Keratinocyte (primary cell): ENCODE results near the gene C19orf85. TPM values are rescaled to one million over a fixed set of nuclear protein-coding genes. Genes with fewer than 3 reads are reported as not detected.

Source experiments
- DNase-seq: peaks from one replicate; pipeline ENCODE4 v3.0.0-alpha.2; 2011; ENCODE audit warnings: low read depth, missing footprints, low spot score
- FAIRE-seq: peaks from 2 replicates; lab custom pipeline; 2011; peaks lifted over from hg19 to GRCh38; lab: Jason Lieb, UNC
- H2AFZ ChIP-seq: 2 replicates; pipeline ENCODE4 v1.6.0; 2012; ENCODE audit warnings: low read length, control low read depth, inconsistent platforms; ENCODE audit not compliant: control insufficient read depth
- H3K27ac ChIP-seq: 2 replicates; pipeline ENCODE4 v1.5.1; 2011; ENCODE audit warnings: low read length; ENCODE audit not compliant: control insufficient read depth, insufficient read depth
- H3K27me3 ChIP-seq: 3 replicates; pipeline ENCODE4 v1.6.0; 2011; ENCODE audit warnings: low read length; ENCODE audit not compliant: control insufficient read depth, insufficient read depth; ENCODE audit errors: extremely low read depth
- H3K36me3 ChIP-seq, 2 experiments: 2 replicates in 1 of 2; 3 replicates in 1 of 2; pipeline ENCODE4 v1.5.1; 2011; ENCODE audit warnings: low read length in 2 of 2, mild to moderate bottlenecking in 1 of 2; ENCODE audit not compliant: control insufficient read depth in 2 of 2, insufficient read depth in 2 of 2; ENCODE audit errors: extremely low read depth in 1 of 2
- H3K4me1 ChIP-seq: 3 replicates; pipeline ENCODE4 v1.5.1; 2011; ENCODE audit warnings: low read length; ENCODE audit not compliant: control insufficient read depth, insufficient read depth; ENCODE audit errors: extremely low read depth
- H3K4me2 ChIP-seq: 3 replicates; pipeline ENCODE4 v1.6.0; 2011; ENCODE audit warnings: low read depth, low read length; ENCODE audit not compliant: control insufficient read depth, insufficient read depth; ENCODE audit errors: extremely low read depth
- H3K4me3 ChIP-seq, 3 experiments: fragments of 200-600 bp in 1 of 3; sonication (generic) in 1 of 3; 2 replicates in 2 of 3; 3 replicates in 1 of 3; pipeline ENCODE4 v1.5.1; 2011 to 2016; ENCODE audit warnings: low read length in 3 of 3, mild to moderate bottlenecking in 3 of 3, control low read depth in 2 of 3, inconsistent platforms in 1 of 3, low read depth in 1 of 3, mixed read lengths in 1 of 3, mixed run types in 1 of 3, moderate library complexity in 1 of 3; ENCODE audit not compliant: control insufficient read depth in 2 of 3, insufficient read depth in 2 of 3; ENCODE audit errors: extremely low read depth in 1 of 3
- H3K79me2 ChIP-seq: 2 replicates; pipeline ENCODE4 v1.6.0; 2012; ENCODE audit warnings: low read length; ENCODE audit not compliant: control insufficient read depth, insufficient read depth
- H3K9ac ChIP-seq: 3 replicates; pipeline ENCODE4 v1.6.0; 2011; ENCODE audit warnings: low read length; ENCODE audit not compliant: control insufficient read depth, insufficient read depth; ENCODE audit errors: extremely low read depth
- H3K9me1 ChIP-seq: 3 replicates; pipeline ENCODE4 v1.6.0; 2011; ENCODE audit warnings: low read length; ENCODE audit not compliant: control insufficient read depth, insufficient read depth; ENCODE audit errors: extremely low read depth
- H3K9me3 ChIP-seq: 2 replicates; pipeline ENCODE4 v1.5.1; 2012; ENCODE audit warnings: low read depth, low read length; ENCODE audit not compliant: control insufficient read depth
- H4K20me1 ChIP-seq: 3 replicates; pipeline ENCODE4 v1.6.0; 2011; ENCODE audit warnings: low read length; ENCODE audit not compliant: control insufficient read depth, insufficient read depth; ENCODE audit errors: extremely low read depth
- EZH2 ChIP-seq: IDR thresholded peaks from one replicate; pipeline ENCODE4 v1.6.1; 2012; ENCODE audit warnings: inconsistent platforms, mild to moderate bottlenecking, low read length, moderate library complexity
- dilution Hi-C: fragments of 300-500 bp; cut with MboI; formaldehyde crosslinking; loops from one replicate; pipeline ENCODE4 v1.7.0; 2020; ENCODE audit warnings: low sequenced_read_pairs; ENCODE audit not compliant: extremely low pct_ligation_motif_present
- polyA plus RNA-seq, 5 experiments: library from polyadenylated mRNA; depleted of rRNA in 3 of 5; stranded (reverse) in 3 of 5; stranded (forward) in 1 of 5; unstranded in 1 of 5; fragments of >200 nt; gene quantifications; 1 replicate in 1 of 5; 2 replicates in 3 of 5; 3 replicates in 1 of 5; pipeline versions ENCODE4 v1.2.1 to v1.2.3, GENCODE V29; 2011 to 2012; ENCODE audit warnings: missing spikeins in 2 of 5, low read depth in 1 of 5, low replicate concordance in 1 of 5
- TF ChIP-seq, protein P1 (sequence below), 3 experiments: IDR thresholded peaks in 1 of 3; conservative IDR thresholded peaks in 1 of 3; optimal IDR thresholded peaks in 1 of 3; 2 replicates in 2 of 3; 3 replicates in 1 of 3; pipeline versions ENCODE3 to v1.5.1; 2011; ENCODE audit warnings: low read length in 3 of 3, mild to moderate bottlenecking in 3 of 3, moderate library complexity in 2 of 3, control low read depth in 1 of 3, inconsistent platforms in 1 of 3; ENCODE audit not compliant: insufficient read depth in 2 of 3; ENCODE audit errors: extremely low read depth in 1 of 3

The C19orf85 gene
- polyA plus RNA-seq, 1 donor (not counting 4 experiments of a cell fraction or from before 2014, with no cell fraction given) = not detected

DNA sequence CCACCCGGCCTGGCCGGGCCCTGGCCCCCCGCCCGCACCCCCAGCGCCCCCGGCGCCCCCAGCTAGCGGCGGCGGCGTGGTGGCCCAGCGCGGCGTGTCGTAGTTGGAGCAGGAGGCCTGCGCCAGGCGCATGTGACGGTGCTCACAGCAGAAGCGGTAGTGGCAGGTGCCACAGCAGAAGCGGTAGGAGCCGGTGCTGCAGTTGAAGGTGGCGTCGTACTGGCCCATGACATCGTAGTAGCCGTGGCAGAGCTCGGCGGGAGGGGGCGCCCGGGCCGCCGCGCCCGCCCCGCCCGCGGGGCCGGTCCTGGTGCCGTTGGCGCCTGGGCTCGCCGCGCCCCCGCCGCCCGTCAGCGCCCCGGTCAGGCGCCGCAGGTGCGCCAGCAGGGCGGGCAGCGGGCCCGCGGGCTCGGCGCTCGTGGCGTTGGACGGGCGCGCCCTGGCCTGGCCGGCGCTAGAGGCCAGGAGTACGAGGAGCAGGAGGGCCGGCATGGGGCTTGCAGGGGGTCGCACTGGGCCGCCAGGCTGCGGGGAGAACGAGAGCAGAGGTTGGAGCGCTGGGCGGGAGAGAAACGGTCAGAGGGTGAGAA, 22.1 kb downstream of the C19orf85 start:
- FAIRE-seq (no peak), DNase-seq (no peak)
- Histone ChIP-seq H3K4me1 (peaks cover 19% of the 10 kb centered on the region), H3K9me1 (no peaks in the 10 kb centered on the region), H3K27ac (no peak overlapping the region), H3K9me3 (no peaks in the 10 kb centered on the region), H3K79me2 (no peaks in the 10 kb centered on the region), H3K4me2 (no peak overlapping the region), H3K9ac (no peak overlapping the region), H3K36me3 (no peaks in the 10 kb centered on the region), H2AFZ (no peak overlapping the region), H3K4me3 (no peak overlapping the region), H3K27me3 (peaks cover 58% of the 10 kb centered on the region), H4K20me1 (peaks cover 7% of the 10 kb centered on the region)
- dilution Hi-C loops = no loop called here
- TF ChIP-seq, protein P1, sequence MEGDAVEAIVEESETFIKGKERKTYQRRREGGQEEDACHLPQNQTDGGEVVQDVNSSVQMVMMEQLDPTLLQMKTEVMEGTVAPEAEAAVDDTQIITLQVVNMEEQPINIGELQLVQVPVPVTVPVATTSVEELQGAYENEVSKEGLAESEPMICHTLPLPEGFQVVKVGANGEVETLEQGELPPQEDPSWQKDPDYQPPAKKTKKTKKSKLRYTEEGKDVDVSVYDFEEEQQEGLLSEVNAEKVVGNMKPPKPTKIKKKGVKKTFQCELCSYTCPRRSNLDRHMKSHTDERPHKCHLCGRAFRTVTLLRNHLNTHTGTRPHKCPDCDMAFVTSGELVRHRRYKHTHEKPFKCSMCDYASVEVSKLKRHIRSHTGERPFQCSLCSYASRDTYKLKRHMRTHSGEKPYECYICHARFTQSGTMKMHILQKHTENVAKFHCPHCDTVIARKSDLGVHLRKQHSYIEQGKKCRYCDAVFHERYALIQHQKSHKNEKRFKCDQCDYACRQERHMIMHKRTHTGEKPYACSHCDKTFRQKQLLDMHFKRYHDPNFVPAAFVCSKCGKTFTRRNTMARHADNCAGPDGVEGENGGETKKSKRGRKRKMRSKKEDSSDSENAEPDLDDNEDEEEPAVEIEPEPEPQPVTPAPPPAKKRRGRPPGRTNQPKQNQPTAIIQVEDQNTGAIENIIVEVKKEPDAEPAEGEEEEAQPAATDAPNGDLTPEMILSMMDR (optimal IDR thresholded peaks at IDR 0.05 in 1 of 3, IDR thresholded peaks at IDR 0.05 in 1 of 3, conservative IDR thresholded peaks at IDR 0.05 in 1 of 3; ENCODE audit: extremely low read depth in 1 of 3, insufficient read depth in 2 of 3, low read length in 3 of 3) = no peak
- TF ChIP-seq EZH2 = no peak

DNA sequence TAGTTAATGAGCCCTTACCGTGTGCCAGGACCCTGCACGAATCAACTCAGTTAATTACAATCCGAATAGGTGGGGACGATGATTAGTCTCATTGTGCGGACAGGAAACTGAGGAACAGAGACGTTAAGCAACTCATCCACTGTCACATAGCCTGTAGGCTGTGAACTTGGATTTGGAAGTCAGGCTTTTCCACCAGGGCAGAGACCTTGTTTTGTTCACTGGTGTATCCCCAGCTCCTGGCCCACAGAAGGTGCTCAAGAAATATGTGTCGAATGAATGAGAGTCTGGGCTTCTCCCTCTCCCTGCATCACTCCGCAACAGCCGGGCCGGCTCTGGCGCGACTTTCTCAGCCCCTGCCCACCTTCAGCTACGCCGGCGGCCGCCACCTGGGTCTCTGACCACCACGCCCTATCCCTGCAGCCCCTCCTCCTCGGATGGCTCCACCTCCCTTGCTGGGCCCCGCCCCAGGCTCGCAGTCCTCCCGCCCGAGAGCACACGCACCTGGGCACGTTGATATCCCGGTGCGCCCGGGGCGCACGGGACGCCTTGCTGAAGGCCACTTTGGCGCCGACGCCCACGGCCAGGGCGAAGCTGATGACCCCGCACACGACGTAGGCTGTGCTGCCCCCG, 22.7 kb downstream of the C19orf85 start:
- Histone ChIP-seq H3K79me2 (no peaks in the 10 kb centered on the region), H3K4me2 (peak overlapping the region; percentile 22), H4K20me1 (peaks cover 8% of the 10 kb centered on the region), H3K4me3 (no peak overlapping the region), H3K27ac (no peak overlapping the region), H3K9ac (no peak overlapping the region), H3K9me1 (no peaks in the 10 kb centered on the region), H3K9me3 (no peaks in the 10 kb centered on the region), H3K4me1 (peaks cover 12% of the 10 kb centered on the region), H3K36me3 (no peaks in the 10 kb centered on the region), H2AFZ (no peak overlapping the region), H3K27me3 (peaks cover 58% of the 10 kb centered on the region)
- dilution Hi-C loops = no loop called here
- DNase-seq (no peak), FAIRE-seq (no peak)
- peak; percentile 95 for TF ChIP-seq EZH2
- TF ChIP-seq, protein P1 (optimal IDR thresholded peaks at IDR 0.05 in 1 of 3, IDR thresholded peaks at IDR 0.05 in 1 of 3, conservative IDR thresholded peaks at IDR 0.05 in 1 of 3; ENCODE audit: extremely low read depth in 1 of 3, insufficient read depth in 2 of 3, low read length in 3 of 3) = no peak
